ENCODE data around the gene S1PR2.

GRCh38 chr19:10191347-10191746, 39.8 kb downstream of the S1PR2 start:
- no peak for TF ChIP-seq CTCF (IDR thresholded peaks at IDR 0.05; ENCODE audit: low read depth, low read length)
- no peak for TF ChIP-seq POLR2A (IDR thresholded peaks at IDR 0.05; ENCODE audit: extremely low read depth, insufficient read length)
- TF ChIP-seq MAX (IDR thresholded peaks at IDR 0.05; ENCODE audit: low read depth, low read length) = no peak
